Hepatocyte (in vitro differentiated cells): ENCODE data around the gene GLIPR2. TPM values are rescaled to one million over a fixed set of nuclear protein-coding genes. Genes with fewer than 3 reads are reported as not detected.

ENCODE experiments used
- DNase-seq: peaks from one replicate; pipeline ENCODE4 v3.0.0-alpha.2; 2016; ENCODE audit warnings: low spot score
- H2AFZ ChIP-seq: fragments of 200-600 bp; sonication (generic); 2 replicates; pipeline ENCODE4 v1.6.0; 2016; ENCODE audit warnings: antibody characterized with exemption, mild to moderate bottlenecking
- H3K27ac ChIP-seq: fragments of 200-600 bp; sonication (generic); 2 replicates; pipeline ENCODE4 v1.5.1; 2016; ENCODE audit warnings: mild to moderate bottlenecking
- H3K27me3 ChIP-seq: fragments of 200-600 bp; sonication (generic); 2 replicates; pipeline ENCODE4 v1.6.1; 2016
- H3K36me3 ChIP-seq: fragments of 200-600 bp; sonication (generic); replicated peaks from 2 replicates; pipeline ENCODE4 v1.5.1; 2016; ENCODE audit warnings: low read depth; ENCODE audit not compliant: insufficient read depth
- H3K4me1 ChIP-seq: fragments of 200-600 bp; sonication (generic); 2 replicates; pipeline ENCODE4 v1.5.1; 2016; ENCODE audit warnings: mild to moderate bottlenecking, moderate library complexity; ENCODE audit not compliant: insufficient read depth
- H3K4me2 ChIP-seq: fragments of 200-600 bp; sonication (generic); 2 replicates; pipeline ENCODE4 v1.6.0; 2016
- H3K4me3 ChIP-seq: fragments of 200-600 bp; sonication (generic); 2 replicates; pipeline ENCODE4 v1.5.1; 2016; ENCODE audit warnings: mild to moderate bottlenecking
- H3K79me2 ChIP-seq: fragments of 200-600 bp; sonication (generic); 2 replicates; pipeline ENCODE4 v1.6.0; 2017; ENCODE audit warnings: mild to moderate bottlenecking
- H3K9me2 ChIP-seq: fragments of 200-600 bp; sonication (generic); replicated peaks from 2 replicates; pipeline ENCODE4 v1.6.0; 2017; ENCODE audit warnings: mild to moderate bottlenecking; ENCODE audit not compliant: insufficient read depth
- H3K9me3 ChIP-seq: fragments of 200-600 bp; sonication (generic); 2 replicates; pipeline ENCODE4 v1.5.1; 2016; ENCODE audit warnings: low read depth, mild to moderate bottlenecking
- H4K20me1 ChIP-seq: fragments of 200-600 bp; sonication (generic); 2 replicates; pipeline ENCODE4 v1.6.0; 2016; ENCODE audit warnings: mild to moderate bottlenecking; ENCODE audit not compliant: insufficient read depth, poor library complexity, severe bottlenecking
- CTCF ChIP-seq: fragments of 200-600 bp; sonication (generic); IDR thresholded peaks from 2 replicates; pipeline ENCODE4 v1.5.1; 2016; ENCODE audit warnings: antibody characterized with exemption, mild to moderate bottlenecking; ENCODE audit not compliant: poor library complexity
- EZH2 ChIP-seq: fragments of 200-600 bp; sonication (generic); IDR thresholded peaks from 2 replicates; pipeline ENCODE4 v1.6.1; 2016; ENCODE audit warnings: antibody characterized with exemption, mild to moderate bottlenecking, borderline replicate concordance
- EZH2phosphoT487 ChIP-seq: fragments of 200-600 bp; sonication (generic); IDR thresholded peaks from one replicate; pipeline ENCODE4 v1.6.1; 2018; ENCODE audit warnings: antibody characterized with exemption, mild to moderate bottlenecking, low read depth, moderate library complexity; ENCODE audit not compliant: unreplicated experiment, severe bottlenecking
- WGBS: methylation state at CpG from one replicate; pipeline ENCODE4 v1.1.6; 2016; ENCODE audit warnings: low lambda C conversion rate; ENCODE audit errors: missing lambda C conversion rate; 5-methylcytosine and 5-hydroxymethylcytosine counted together
- polyA plus RNA-seq: library from polyadenylated mRNA; unstranded; fragments of >200 nt; fragmentation: Nextera tagmentation; extraction: Ambion mirVana; gene quantifications from 2 replicates; pipeline ENCODE4 v1.2.1, GENCODE V29; 2016
- total RNA-seq: library from RNA; depleted of rRNA; stranded (reverse); fragments of >200 nt; gene quantifications from 2 replicates; pipeline ENCODE4 v1.2.3, GENCODE V29; 2014

GLIPR2 gene
- total and polyA plus RNA-seq, 2 experiments from 2014 or later, result 12.6 to 14.1 TPM

GRCh38 chr9:36143245-36143641 is 6.7 kb downstream of the GLIPR2 start:
- TF ChIP-seq CTCF, result no peak
- TF ChIP-seq EZH2, result no peak
- TF ChIP-seq EZH2phosphoT487, result no peak
- Histone ChIP-seq H3K9me3 (no peaks in the 10 kb centered on the region), H3K4me1 (peaks cover 2% of the 10 kb centered on the region), H3K27me3 (peaks cover 5% of the 10 kb centered on the region), H3K36me3 (no peaks in the 10 kb centered on the region), H4K20me1 (no peaks in the 10 kb centered on the region), H3K27ac (no peak overlapping the region), H3K4me2 (no peak overlapping the region), H3K79me2 (no peaks in the 10 kb centered on the region), H2AFZ (no peak overlapping the region), H3K4me3 (no peak overlapping the region), H3K9me2 (no peaks in the 10 kb centered on the region)
- 97% methylated on average over 13 of the region's 13 CpGs for WGBS
- no peak for DNase-seq

- Histone ChIP-seq H3K9me2 (no peaks in the 10 kb centered on the region), H3K36me3 (no peaks in the 10 kb centered on the region), H3K79me2 (no peaks in the 10 kb centered on the region), H4K20me1 (no peaks in the 10 kb centered on the region), H2AFZ (no peak overlapping the region), H3K27me3 (no peaks in the 10 kb centered on the region), H3K4me3 (no peak overlapping the region), H3K4me2 (no peak overlapping the region), H3K4me1 (peaks cover 2% of the 10 kb centered on the region), H3K27ac (no peak overlapping the region), H3K9me3 (no peaks in the 10 kb centered on the region)
- 97% methylated on average over 12 of the region's 12 CpGs for WGBS
- TF ChIP-seq CTCF, result no peak
- TF ChIP-seq EZH2phosphoT487, result no peak
- TF ChIP-seq EZH2, result no peak
- no peak for DNase-seq
These were observed 8.0 kb downstream of the GLIPR2 start for GRCh38 chr9:36144309-36145232.

- WGBS, result 92% methylated on average over 4 of the region's 4 CpGs
- H3K4me1 ChIP-seq, result peaks cover 2% of the 10 kb centered on the region
- H3K4me2 ChIP-seq, result no peak overlapping the region
- no peaks in the 10 kb centered on the region for H3K79me2 ChIP-seq
- no peak overlapping the region for H3K27ac ChIP-seq
- no peaks in the 10 kb centered on the region for H4K20me1 ChIP-seq
- no peaks in the 10 kb centered on the region for H3K36me3 ChIP-seq
- no peak for DNase-seq
- H3K9me3 ChIP-seq, result no peaks in the 10 kb centered on the region
- no peak for TF ChIP-seq CTCF
- TF ChIP-seq EZH2, result no peak
- TF ChIP-seq EZH2phosphoT487, result no peak
- no peaks in the 10 kb centered on the region for H3K27me3 ChIP-seq
- no peaks in the 10 kb centered on the region for H3K9me2 ChIP-seq
- no peak overlapping the region for H3K4me3 ChIP-seq
- H2AFZ ChIP-seq, result no peak overlapping the region
These were observed 9.4 kb downstream of the GLIPR2 start for GRCh38 chr9:36145970-36146369.
